SK-N-MC (cell line): ENCODE results near the gene FAM168A.

Source experiments
- EZH2 ChIP-seq: fragments of 200-600 bp; sonication (generic); IDR thresholded peaks from one replicate; pipeline ENCODE4 v1.6.1; 2017; ENCODE audit warnings: antibody characterized with exemption
- FOXP2 ChIP-seq: optimal IDR thresholded peaks from 2 replicates; pipeline ENCODE3; 2011; ENCODE audit warnings: mild to moderate bottlenecking, moderate library complexity; ENCODE audit not compliant: insufficient read depth; ENCODE audit errors: extremely low read length, control extremely low read depth
- POLR2AphosphoS5 ChIP-seq: IDR thresholded peaks from 2 replicates; pipeline ENCODE4 v1.6.1; 2012; ENCODE audit warnings: mild to moderate bottlenecking, low read depth, low read length, borderline replicate concordance

DNA sequence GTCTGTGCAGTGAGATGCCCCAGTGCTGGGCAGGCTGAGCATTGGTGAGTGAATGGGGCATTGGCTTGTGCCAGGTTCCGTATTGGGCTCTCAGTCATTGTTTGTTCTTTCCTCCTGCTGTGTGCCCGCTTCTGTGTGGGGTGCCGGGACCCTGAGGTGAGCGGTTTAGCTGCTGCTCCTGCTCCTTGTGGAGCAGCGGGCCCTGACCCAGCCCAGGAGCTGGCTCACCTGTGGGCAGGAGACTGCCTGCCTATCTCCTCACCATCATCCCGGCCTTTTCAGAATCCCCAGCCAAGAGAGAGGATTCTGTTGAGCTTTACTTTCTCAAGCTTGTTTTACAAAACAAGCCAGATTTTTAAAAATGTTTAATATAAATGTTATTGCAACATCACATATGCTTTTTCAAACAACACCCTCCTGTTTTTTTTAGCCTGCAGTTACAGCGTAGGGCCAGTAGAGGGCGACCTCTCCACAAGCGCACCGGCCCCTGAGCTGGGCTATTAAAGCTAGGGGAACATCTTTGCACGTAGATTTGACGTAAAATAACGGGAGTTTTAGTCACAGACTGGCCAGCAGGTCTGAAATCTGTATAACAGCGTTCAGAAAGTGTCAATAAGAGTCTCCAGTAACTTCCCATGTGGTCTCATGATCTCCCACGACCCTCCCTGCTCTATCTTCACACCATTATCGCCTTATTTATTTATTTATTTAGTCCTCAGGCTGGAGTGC, 246.8 kb downstream of the FAM168A start:
- no peak for TF ChIP-seq EZH2
- TF ChIP-seq POLR2AphosphoS5: no peak
- TF ChIP-seq FOXP2: no peak
